ENCODE results near the gene DYNLRB1.

DYNLRB1 gene

GRCh38 chr20:34528921-34529297 lies 12.7 kb downstream of the DYNLRB1 start:
- H3K9me3 ChIP-seq (ENCODE audit: insufficient read depth, low read depth, low read length): no peaks in the 10 kb centered on the region
- no peaks in the 10 kb centered on the region for H3F3A ChIP-seq (ENCODE audit: low read depth)
- TF ChIP-seq CTCF (conservative IDR thresholded peaks at IDR 0.05; ENCODE audit: low read length): no peak
- no peak for TF ChIP-seq EZH2phosphoT487 (IDR thresholded peaks at IDR 0.05; ENCODE audit: borderline replicate concordance)
- no peak overlapping the region for H3K4me2 ChIP-seq (ENCODE audit: low read depth, low read length, poor library complexity, severe bottlenecking)
- H4K20me1 ChIP-seq (ENCODE audit: insufficient read depth, low read length, poor library complexity, severe bottlenecking): peaks cover 11% of the 10 kb centered on the region
- H2AFZ ChIP-seq (ENCODE audit: low read length): no peak overlapping the region
- no peak overlapping the region for H3K4me3 ChIP-seq (ENCODE audit: low read length, poor library complexity, severe bottlenecking)
- H3K9me2 ChIP-seq (replicated peaks; ENCODE audit: low read depth, low read length): no peaks in the 10 kb centered on the region
- H3K79me2 ChIP-seq (ENCODE audit: insufficient read depth, low read length): peaks cover 40% of the 10 kb centered on the region
- peaks cover under 1% of the 10 kb centered on the region for H3K4me1 ChIP-seq (ENCODE audit: insufficient read depth, low read length, poor library complexity, severe bottlenecking)
- H3K36me3 ChIP-seq (ENCODE audit: insufficient read depth, low read length): peaks cover 68% of the 10 kb centered on the region; the same call in 1 of the 2 replicates
- no peak overlapping the region for H3K9ac ChIP-seq (ENCODE audit: low read depth, low read length, poor library complexity, severe bottlenecking)
- H3K27me3 ChIP-seq (ENCODE audit: insufficient read depth, low read length, poor library complexity, severe bottlenecking): no peaks in the 10 kb centered on the region

- H3K9me2 ChIP-seq (replicated peaks; ENCODE audit: low read depth, low read length): no peaks in the 10 kb centered on the region
- no peaks in the 10 kb centered on the region for H3K27me3 ChIP-seq (ENCODE audit: insufficient read depth, low read length, poor library complexity, severe bottlenecking)
- H2AFZ ChIP-seq (ENCODE audit: low read length): no peak overlapping the region
- no peak overlapping the region for H3K4me2 ChIP-seq (ENCODE audit: low read depth, low read length, poor library complexity, severe bottlenecking)
- no peak overlapping the region for H3K9ac ChIP-seq (ENCODE audit: low read depth, low read length, poor library complexity, severe bottlenecking)
- no peaks in the 10 kb centered on the region for H3K4me1 ChIP-seq (ENCODE audit: insufficient read depth, low read length, poor library complexity, severe bottlenecking)
- H4K20me1 ChIP-seq (ENCODE audit: insufficient read depth, low read length, poor library complexity, severe bottlenecking): peaks cover 8% of the 10 kb centered on the region
- TF ChIP-seq CTCF (conservative IDR thresholded peaks at IDR 0.05; ENCODE audit: low read length) (no peak), EZH2phosphoT487 (IDR thresholded peaks at IDR 0.05; ENCODE audit: borderline replicate concordance) (no peak)
- peaks cover 77% of the 10 kb centered on the region; the same call in 1 of the 2 replicates for H3K36me3 ChIP-seq (ENCODE audit: insufficient read depth, low read length)
- H3K9me3 ChIP-seq (ENCODE audit: insufficient read depth, low read depth, low read length): no peaks in the 10 kb centered on the region
- no peak overlapping the region for H3K4me3 ChIP-seq (ENCODE audit: low read length, poor library complexity, severe bottlenecking)
- no peaks in the 10 kb centered on the region for H3F3A ChIP-seq (ENCODE audit: low read depth)
- H3K79me2 ChIP-seq (ENCODE audit: insufficient read depth, low read length): peaks cover 32% of the 10 kb centered on the region; the same call in 1 of the 2 replicates
Measured at GRCh38 chr20:34529742-34530141, 13.5 kb downstream of the DYNLRB1 start.

GRCh38 chr20:34530342-34530741 lies 14.1 kb downstream of the DYNLRB1 start:
- H3K4me1 ChIP-seq (ENCODE audit: insufficient read depth, low read length, poor library complexity, severe bottlenecking): no peaks in the 10 kb centered on the region
- H3K4me3 ChIP-seq (ENCODE audit: low read length, poor library complexity, severe bottlenecking): no peak overlapping the region
- peaks cover 26% of the 10 kb centered on the region; the same call in 1 of the 2 replicates for H3K79me2 ChIP-seq (ENCODE audit: insufficient read depth, low read length)
- H3K4me2 ChIP-seq (ENCODE audit: low read depth, low read length, poor library complexity, severe bottlenecking): no peak overlapping the region
- no peak overlapping the region for H2AFZ ChIP-seq (ENCODE audit: low read length)
- H3K27me3 ChIP-seq (ENCODE audit: insufficient read depth, low read length, poor library complexity, severe bottlenecking): no peaks in the 10 kb centered on the region
- peaks cover 4% of the 10 kb centered on the region for H4K20me1 ChIP-seq (ENCODE audit: insufficient read depth, low read length, poor library complexity, severe bottlenecking)
- no peaks in the 10 kb centered on the region for H3K9me3 ChIP-seq (ENCODE audit: insufficient read depth, low read depth, low read length)
- no peak for TF ChIP-seq EZH2phosphoT487 (IDR thresholded peaks at IDR 0.05; ENCODE audit: borderline replicate concordance)
- H3K9me2 ChIP-seq (replicated peaks; ENCODE audit: low read depth, low read length): no peaks in the 10 kb centered on the region
- peaks cover 83% of the 10 kb centered on the region; the same call in 1 of the 2 replicates for H3K36me3 ChIP-seq (ENCODE audit: insufficient read depth, low read length)
- H3F3A ChIP-seq (ENCODE audit: low read depth): no peaks in the 10 kb centered on the region
- H3K9ac ChIP-seq (ENCODE audit: low read depth, low read length, poor library complexity, severe bottlenecking): no peak overlapping the region

- Histone ChIP-seq H3K9ac (ENCODE audit: low read depth, low read length, poor library complexity, severe bottlenecking) (no peak overlapping the region), H3K36me3 (ENCODE audit: insufficient read depth, low read length) (peaks cover 83% of the 10 kb centered on the region; the same call in 1 of the 2 replicates), H3K9me2 (replicated peaks; ENCODE audit: low read depth, low read length) (no peaks in the 10 kb centered on the region), H2AFZ (ENCODE audit: low read length) (no peak overlapping the region), H3F3A (ENCODE audit: low read depth) (no peaks in the 10 kb centered on the region), H3K79me2 (ENCODE audit: insufficient read depth, low read length) (peaks cover 17% of the 10 kb centered on the region; the same call in 1 of the 2 replicates), H3K4me2 (ENCODE audit: low read depth, low read length, poor library complexity, severe bottlenecking) (no peak overlapping the region), H4K20me1 (ENCODE audit: insufficient read depth, low read length, poor library complexity, severe bottlenecking) (peaks cover 4% of the 10 kb centered on the region), H3K4me1 (ENCODE audit: insufficient read depth, low read length, poor library complexity, severe bottlenecking) (no peaks in the 10 kb centered on the region), H3K9me3 (ENCODE audit: insufficient read depth, low read depth, low read length) (no peaks in the 10 kb centered on the region), H3K4me3 (ENCODE audit: low read length, poor library complexity, severe bottlenecking) (no peak overlapping the region), H3K27me3 (ENCODE audit: insufficient read depth, low read length, poor library complexity, severe bottlenecking) (no peaks in the 10 kb centered on the region)
- TF ChIP-seq CTCF (conservative IDR thresholded peaks at IDR 0.05; ENCODE audit: low read length) (no peak), EZH2phosphoT487 (IDR thresholded peaks at IDR 0.05; ENCODE audit: borderline replicate concordance) (no peak)
Measured at GRCh38 chr20:34531608-34532265, 15.5 kb downstream of the DYNLRB1 start.

Data from Loucy (cell line).